ENCODE data around the gene PHTF2. TPM values are rescaled to one million over a fixed set of nuclear protein-coding genes. Genes with fewer than 3 reads are reported as not detected.

PHTF2 gene
- polyA plus RNA-seq, 1 of the 3 experiments (the other 2 are of a cell fraction): 21.2 TPM

DNA sequence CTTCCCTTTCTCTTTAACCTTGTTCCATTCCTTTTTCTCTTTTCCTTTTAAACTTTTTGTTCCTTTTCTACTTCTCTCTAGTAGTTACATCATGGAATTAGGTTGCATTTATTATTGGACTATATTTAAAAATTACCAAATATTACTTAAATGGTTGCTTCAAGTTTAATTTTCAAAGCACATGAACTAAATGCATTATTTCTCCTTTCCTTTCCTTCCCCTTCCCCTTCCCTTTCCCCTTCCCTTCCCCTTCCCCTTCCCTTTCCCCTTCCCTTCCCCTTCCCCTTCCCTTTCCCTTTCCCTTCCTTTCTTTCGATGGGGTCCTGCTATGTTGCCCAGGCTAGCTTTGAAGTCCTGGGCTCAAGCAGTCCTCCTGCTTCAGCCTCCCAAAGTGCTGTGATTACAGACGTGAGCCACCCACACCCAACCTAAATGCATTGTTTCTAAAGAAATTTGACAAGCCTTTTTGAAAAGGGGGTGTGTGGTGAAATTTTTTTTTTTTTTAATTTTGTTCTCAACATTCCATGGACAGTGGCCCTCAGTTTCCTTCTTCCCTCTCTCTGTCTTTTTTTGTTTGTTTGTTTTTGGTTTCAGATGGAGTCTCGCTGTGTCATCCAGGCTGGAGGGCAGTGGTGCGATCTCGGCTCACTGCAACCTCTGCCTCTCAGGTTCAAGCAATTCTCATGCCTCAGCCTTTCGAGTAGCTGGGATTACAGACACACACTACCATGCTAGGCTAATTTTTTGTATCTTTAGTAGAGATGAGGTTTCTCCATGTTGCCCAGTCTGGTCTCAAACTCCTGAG, 31.6 kb upstream of the PHTF2 start:
- Histone ChIP-seq H3K79me2 (ENCODE audit: insufficient read depth) (peaks cover 32% of the 10 kb centered on the region), H3F3A (replicated peaks; ENCODE audit: insufficient read depth) (no peaks in the 10 kb centered on the region), H3K36me3 (replicated peaks in 1 of 2; ENCODE audit: control insufficient read depth in 1 of 2, insufficient read depth in 2 of 2, low read length in 1 of 2) (peaks cover 8 to 27% of the 10 kb centered on the region in 2 experiments), H3K27me3 (ENCODE audit: insufficient read depth) (no peaks in the 10 kb centered on the region), H3K9me2 (no peaks in the 10 kb centered on the region), H4K20me1 (ENCODE audit: insufficient read depth) (no peaks in the 10 kb centered on the region), H3K4me2 (no peak overlapping the region), H2AFZ (ENCODE audit: low read depth) (no peak overlapping the region), H3K9ac (no peak overlapping the region), H3K4me1 (ENCODE audit: control insufficient read depth in 1 of 2, insufficient read depth in 2 of 2, low read depth in 1 of 2, low read length in 1 of 2) (no peaks in the 10 kb centered on the region), H3K9me3 (no peaks in the 10 kb centered on the region), H3K27ac (ENCODE audit: low read depth in 2 of 2, low read length in 1 of 2) (no peak overlapping the region), H3K4me3 (ENCODE audit: low read depth in 2 of 2, low read length in 1 of 2) (no peak overlapping the region)
- TF ChIP-seq, protein P1, sequence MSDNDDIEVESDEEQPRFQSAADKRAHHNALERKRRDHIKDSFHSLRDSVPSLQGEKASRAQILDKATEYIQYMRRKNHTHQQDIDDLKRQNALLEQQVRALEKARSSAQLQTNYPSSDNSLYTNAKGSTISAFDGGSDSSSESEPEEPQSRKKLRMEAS (IDR thresholded peaks at IDR 0.05; ENCODE audit: low read depth): no peak
- TF ChIP-seq FOSL2 (IDR thresholded peaks at IDR 0.05; ENCODE audit: borderline replicate concordance, low read depth) (no peak), GABPA (IDR thresholded peaks at IDR 0.05; ENCODE audit: low read depth) (no peak), JUND (IDR thresholded peaks at IDR 0.05) (no peak), NFIC (IDR thresholded peaks at IDR 0.05; ENCODE audit: borderline replicate concordance) (no peak), ELF1 (IDR thresholded peaks at IDR 0.05) (no peak), TCF12 (IDR thresholded peaks at IDR 0.05) (no peak), SIN3A (IDR thresholded peaks at IDR 0.05; ENCODE audit: borderline replicate concordance, low read depth, low read length) (no peak), FOXM1 (IDR thresholded peaks at IDR 0.05; ENCODE audit: low read depth) (no peak), NRF1 (IDR thresholded peaks at IDR 0.05; ENCODE audit: low read depth, low read length) (no peak), GATA2 (CRISPR knock-in tag; IDR thresholded peaks at IDR 0.05) (no peak), MEF2A (IDR thresholded peaks at IDR 0.05; ENCODE audit: borderline replicate concordance, low read depth) (no peak), RXRA (IDR thresholded peaks at IDR 0.05; ENCODE audit: borderline replicate concordance, low read depth) (no peak), EP300 (IDR thresholded peaks at IDR 0.05; ENCODE audit: borderline replicate concordance in 1 of 2, low read depth in 1 of 2, low read length in 1 of 2) (no peak)
- TF ChIP-seq, protein P2, sequence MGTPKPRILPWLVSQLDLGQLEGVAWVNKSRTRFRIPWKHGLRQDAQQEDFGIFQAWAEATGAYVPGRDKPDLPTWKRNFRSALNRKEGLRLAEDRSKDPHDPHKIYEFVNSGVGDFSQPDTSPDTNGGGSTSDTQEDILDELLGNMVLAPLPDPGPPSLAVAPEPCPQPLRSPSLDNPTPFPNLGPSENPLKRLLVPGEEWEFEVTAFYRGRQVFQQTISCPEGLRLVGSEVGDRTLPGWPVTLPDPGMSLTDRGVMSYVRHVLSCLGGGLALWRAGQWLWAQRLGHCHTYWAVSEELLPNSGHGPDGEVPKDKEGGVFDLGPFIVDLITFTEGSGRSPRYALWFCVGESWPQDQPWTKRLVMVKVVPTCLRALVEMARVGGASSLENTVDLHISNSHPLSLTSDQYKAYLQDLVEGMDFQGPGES (IDR thresholded peaks at IDR 0.05; ENCODE audit: low read depth, low read length): no peak
- TF ChIP-seq, protein P3, sequence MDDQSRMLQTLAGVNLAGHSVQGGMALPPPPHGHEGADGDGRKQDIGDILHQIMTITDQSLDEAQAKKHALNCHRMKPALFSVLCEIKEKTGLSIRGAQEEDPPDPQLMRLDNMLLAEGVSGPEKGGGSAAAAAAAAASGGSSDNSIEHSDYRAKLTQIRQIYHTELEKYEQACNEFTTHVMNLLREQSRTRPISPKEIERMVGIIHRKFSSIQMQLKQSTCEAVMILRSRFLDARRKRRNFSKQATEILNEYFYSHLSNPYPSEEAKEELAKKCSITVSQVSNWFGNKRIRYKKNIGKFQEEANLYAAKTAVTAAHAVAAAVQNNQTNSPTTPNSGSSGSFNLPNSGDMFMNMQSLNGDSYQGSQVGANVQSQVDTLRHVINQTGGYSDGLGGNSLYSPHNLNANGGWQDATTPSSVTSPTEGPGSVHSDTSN (IDR thresholded peaks at IDR 0.05): no peak
- TF ChIP-seq, protein P4, sequence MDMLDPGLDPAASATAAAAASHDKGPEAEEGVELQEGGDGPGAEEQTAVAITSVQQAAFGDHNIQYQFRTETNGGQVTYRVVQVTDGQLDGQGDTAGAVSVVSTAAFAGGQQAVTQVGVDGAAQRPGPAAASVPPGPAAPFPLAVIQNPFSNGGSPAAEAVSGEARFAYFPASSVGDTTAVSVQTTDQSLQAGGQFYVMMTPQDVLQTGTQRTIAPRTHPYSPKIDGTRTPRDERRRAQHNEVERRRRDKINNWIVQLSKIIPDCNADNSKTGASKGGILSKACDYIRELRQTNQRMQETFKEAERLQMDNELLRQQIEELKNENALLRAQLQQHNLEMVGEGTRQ (IDR thresholded peaks at IDR 0.05; ENCODE audit: borderline replicate concordance, low read depth, low read length): no peak
- DNase-seq: no peak
- ChIA-PET CTCF (interaction anchor here (1.0 to 1.6 kb wide), 3 partner anchors 16 to 116 kb away, joined by 3 to 5 read pairs (median 3); no protein-coding TSS in a partner anchor), POLR2A (no interaction called here)
- WGBS (ENCODE audit: low lambda C conversion rate): 95% methylated on average over 6 of the region's 6 CpGs
